GM12865 (cell line): ENCODE data around the gene HPCAL1.

Source experiments
- DNase-seq: peaks from one replicate; pipeline ENCODE4 v3.0.0; 2010; ENCODE audit warnings: low read depth
- H3K4me3 ChIP-seq: 2 replicates; pipeline ENCODE4 v1.5.1; 2011; ENCODE audit warnings: mild to moderate bottlenecking, low read depth, low read length, control low read depth
- CTCF ChIP-seq: IDR thresholded peaks from 2 replicates; pipeline ENCODE4 v1.5.1; 2011; ENCODE audit warnings: low read length, control low read depth, low read depth, inconsistent platforms; ENCODE audit not compliant: insufficient read depth; ENCODE audit errors: missing control alignments

Gene HPCAL1

GRCh38 chr2:10371441-10372196 lies 68.9 kb downstream of the HPCAL1 start:
- DNase-seq = no peak
- no peak overlapping the region for H3K4me3 ChIP-seq
- no peak for TF ChIP-seq CTCF

DNA sequence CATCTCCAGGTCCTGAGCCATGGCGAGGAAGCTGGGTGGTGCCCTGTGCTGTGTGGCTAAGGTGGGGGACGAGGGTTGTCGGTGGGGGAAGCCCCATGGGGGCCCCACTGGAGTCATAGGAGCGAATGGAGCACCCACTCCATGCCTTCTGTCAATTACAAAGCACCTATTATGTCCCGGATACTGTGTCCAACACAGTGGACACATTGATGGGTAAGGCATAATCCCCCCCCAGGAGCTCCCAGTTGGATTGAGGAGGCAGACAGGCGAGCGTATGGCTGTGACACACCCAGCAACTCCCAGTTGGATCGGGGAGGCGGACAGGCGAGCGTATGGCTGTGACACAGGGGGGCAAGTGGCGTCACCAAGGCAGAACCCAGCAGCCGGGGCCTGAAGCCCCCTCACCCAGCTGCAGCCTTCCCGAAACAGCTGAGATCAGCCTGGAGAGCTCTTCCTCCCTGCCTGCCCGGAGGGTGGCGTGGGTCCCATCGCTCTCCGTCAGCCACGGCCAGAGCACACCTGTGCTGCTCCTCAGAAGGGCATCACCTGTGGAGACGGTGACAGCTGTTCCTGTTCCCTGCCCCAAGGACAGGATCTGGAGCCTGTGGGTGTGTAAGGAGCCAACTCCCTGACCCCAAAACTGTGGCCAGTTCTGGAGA lies 69.6 kb downstream of the HPCAL1 start:
- no peak for TF ChIP-seq CTCF
- no peak for DNase-seq
- H3K4me3 ChIP-seq = no peak overlapping the region

DNA sequence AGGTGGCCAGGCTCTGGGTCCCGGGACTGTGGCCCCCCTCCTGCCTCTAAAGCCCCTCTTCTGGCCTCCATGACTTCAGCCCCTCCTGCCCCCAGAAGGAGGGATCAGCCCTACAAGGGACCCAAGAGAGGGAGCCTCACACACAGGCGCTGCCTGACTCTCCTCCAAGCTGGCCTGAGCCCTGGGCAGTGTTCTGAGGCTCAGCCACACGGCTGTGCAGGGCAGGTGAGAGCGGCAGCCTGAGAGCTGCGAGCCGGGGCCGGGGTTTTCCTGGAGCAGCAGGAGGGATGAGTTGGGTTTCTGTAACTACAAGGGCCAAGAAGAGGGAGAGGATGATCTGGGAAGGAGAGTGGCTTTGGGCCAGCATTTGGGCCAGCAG lies 70.1 kb downstream of the HPCAL1 start:
- no peak for TF ChIP-seq CTCF
- no peak for DNase-seq
- no peak overlapping the region for H3K4me3 ChIP-seq

- TF ChIP-seq CTCF = no peak
- no peak overlapping the region for H3K4me3 ChIP-seq
- DNase-seq = no peak
These were observed 71.2 kb downstream of the HPCAL1 start for GRCh38 chr2:10373931-10374330.

DNA sequence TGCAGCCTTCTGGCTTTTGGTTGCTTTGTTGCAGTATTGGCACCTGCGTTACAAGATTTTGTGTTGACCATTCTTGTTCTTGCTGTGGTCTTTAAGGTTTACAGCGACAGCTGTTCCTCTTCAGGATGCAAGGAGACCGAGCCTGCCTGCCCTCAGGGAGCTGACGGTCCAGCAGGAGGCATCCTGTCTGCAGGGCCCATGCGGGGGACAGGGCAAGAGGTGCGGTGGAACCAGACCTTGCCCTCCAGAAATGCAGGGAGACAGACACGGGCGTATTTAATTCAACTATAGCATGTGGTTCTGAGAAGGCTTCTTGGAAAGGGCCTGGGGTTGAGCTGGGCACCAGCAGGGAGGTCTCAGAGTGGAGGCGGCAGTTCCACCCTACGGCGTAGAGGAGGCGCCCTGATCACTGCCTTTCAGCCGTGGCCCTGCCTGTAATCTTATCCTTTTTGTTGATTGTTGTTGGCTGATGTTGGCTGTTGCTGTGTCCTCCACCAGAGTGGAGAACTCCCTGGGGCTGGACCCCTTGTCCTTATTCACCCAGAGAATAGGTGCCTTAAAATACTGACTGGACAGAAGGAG lies 71.7 kb downstream of the HPCAL1 start:
- no peak for DNase-seq
- no peak overlapping the region for H3K4me3 ChIP-seq
- no peak for TF ChIP-seq CTCF

- TF ChIP-seq CTCF = no peak
- DNase-seq = peak; percentile 13
- no peak overlapping the region for H3K4me3 ChIP-seq
These were observed 73.0 kb downstream of the HPCAL1 start for GRCh38 chr2:10375570-10376281.
